Kidney glomerular epithelial cell (primary cell): ENCODE results near the gene ARHGAP21.
"Not testable (repeated sequence)": the region's sequence is repeated elsewhere in the genome, so short reads cannot be mapped to it uniquely, and the experiment has no call there.

Experiments
- DNase-seq: peaks from one replicate; lab custom pipeline; 2025; lab: John Stamatoyannopoulos, UW

ARHGAP21 gene

GRCh38 chr10:24625778-24626177, 97.9 kb downstream of the ARHGAP21 start:
- DNase-seq: no peak

GRCh38 chr10:24623383-24623782, 100.3 kb downstream of the ARHGAP21 start:
- DNase-seq: no peak

- no peak for DNase-seq
These were observed 100.8 kb downstream of the ARHGAP21 start for GRCh38 chr10:24622781-24623301.

GRCh38 chr10:24621035-24621795, 102.5 kb downstream of the ARHGAP21 start:
- not testable (repeated sequence) for DNase-seq

GRCh38 chr10:24619994-24620310, 103.7 kb downstream of the ARHGAP21 start:
- not testable (repeated sequence) for DNase-seq

GRCh38 chr10:24619291-24619993, 104.2 kb downstream of the ARHGAP21 start:
- DNase-seq: not testable (repeated sequence)

GRCh38 chr10:24618401-24618800, 105.3 kb downstream of the ARHGAP21 start:
- no peak for DNase-seq

- DNase-seq: no peak
These were observed 105.8 kb downstream of the ARHGAP21 start for GRCh38 chr10:24617771-24618396.

GRCh38 chr10:24616536-24616935, 107.2 kb downstream of the ARHGAP21 start:
- no peak for DNase-seq

GRCh38 chr10:24606021-24606420, 117.7 kb downstream of the ARHGAP21 start:
- DNase-seq: no peak

GRCh38 chr10:24605141-24605540, 118.5 kb downstream of the ARHGAP21 start:
- no peak for DNase-seq

GRCh38 chr10:24603333-24603732, 120.4 kb downstream of the ARHGAP21 start:
- DNase-seq: peak; percentile 21

GRCh38 chr10:24597961-24598360, 125.7 kb downstream of the ARHGAP21 start:
- DNase-seq: no peak

- DNase-seq: no peak
These were observed 126.3 kb downstream of the ARHGAP21 start for GRCh38 chr10:24597426-24597825.

GRCh38 chr10:24596217-24596930, 127.3 kb downstream of the ARHGAP21 start:
- no peak for DNase-seq

GRCh38 chr10:24590697-24591457, 132.8 kb downstream of the ARHGAP21 start:
- no peak for DNase-seq

GRCh38 chr10:24589265-24589664, 134.4 kb downstream of the ARHGAP21 start:
- DNase-seq: no peak

- DNase-seq: no peak
These were observed 143.8 kb downstream of the ARHGAP21 start for GRCh38 chr10:24579906-24580305.

GRCh38 chr10:24579448-24579847, 144.2 kb downstream of the ARHGAP21 start:
- no peak for DNase-seq

GRCh38 chr10:24575481-24576002, 148.1 kb downstream of the ARHGAP21 start:
- no peak for DNase-seq

GRCh38 chr10:24574578-24575155, 149.0 kb downstream of the ARHGAP21 start:
- no peak for DNase-seq
